Brain microvascular endothelial cell (primary cell): ENCODE measurements around the gene YPEL1.

Experiments
- DNase-seq: peaks from one replicate; pipeline ENCODE4 v3.0.0-alpha.2; 2020
- H3K27ac ChIP-seq: fragments of 250-450 bp; sonication (Bioruptor Pico); 2 replicates; pipeline ENCODE4 v1.5.1; 2020; ENCODE audit warnings: mild to moderate bottlenecking, moderate library complexity
- H3K27me3 ChIP-seq: fragments of 250-450 bp; sonication (Bioruptor Pico); replicated peaks from 2 replicates; pipeline ENCODE4 v1.5.1; 2020; ENCODE audit warnings: mild to moderate bottlenecking
- H3K36me3 ChIP-seq: fragments of 250-450 bp; sonication (Bioruptor Pico); replicated peaks from 2 replicates; pipeline ENCODE4 v1.5.1; 2020; ENCODE audit warnings: mild to moderate bottlenecking
- H3K4me3 ChIP-seq: 2 replicates; pipeline ENCODE4 v1.5.1; 2011; ENCODE audit warnings: low read depth, mild to moderate bottlenecking, control low read depth, low read length, moderate library complexity
- in situ Hi-C: cut with HindIII; loops from 2 replicates; pipeline ENCODE4 v1.10.0; 2017; ENCODE audit warnings: low sequenced_read_pairs, low pct_ligation_motif_present
- TF ChIP-seq, protein P1 (sequence below): IDR thresholded peaks from 2 replicates; pipeline ENCODE4 v1.5.1; 2011; ENCODE audit warnings: low read depth, mild to moderate bottlenecking, moderate library complexity, low read length, control low read depth, inconsistent platforms; ENCODE audit errors: missing control alignments

Gene YPEL1

DNA sequence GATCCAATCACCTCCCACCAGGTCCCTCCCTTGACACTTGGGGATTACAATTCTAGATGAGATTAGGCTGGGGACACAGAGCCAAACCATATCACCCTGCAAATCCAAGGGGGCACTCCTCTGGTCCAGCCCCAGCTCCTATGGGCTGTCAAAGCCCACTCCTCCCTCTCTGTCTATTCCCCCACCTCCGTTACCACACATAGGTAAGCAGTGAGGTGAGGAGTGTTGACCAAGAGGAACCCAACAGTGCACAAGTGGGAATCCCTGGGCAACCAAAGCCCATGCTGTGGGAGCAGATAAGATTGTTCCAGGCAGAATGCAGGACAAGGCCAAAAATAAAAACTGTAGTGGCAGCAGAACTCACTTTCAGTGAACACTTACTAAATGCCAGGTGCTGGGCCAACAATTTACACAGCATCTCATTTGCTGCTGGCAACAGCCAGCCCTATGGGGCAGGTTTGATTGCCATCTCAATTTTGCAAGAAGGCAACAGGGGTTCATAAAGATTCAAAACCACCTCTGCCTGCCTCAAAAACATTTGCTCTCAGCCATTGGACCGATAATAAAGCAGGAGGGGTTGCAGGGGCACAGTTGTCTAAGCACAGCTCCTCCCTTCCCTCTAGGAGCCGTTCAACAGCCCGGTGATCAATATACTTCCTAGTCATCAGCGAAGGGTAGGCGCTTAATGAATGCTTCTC is 84.6 kb downstream of the YPEL1 start:
- peak overlapping the region; percentile 80 for H3K4me3 ChIP-seq
- TF ChIP-seq, protein P1, sequence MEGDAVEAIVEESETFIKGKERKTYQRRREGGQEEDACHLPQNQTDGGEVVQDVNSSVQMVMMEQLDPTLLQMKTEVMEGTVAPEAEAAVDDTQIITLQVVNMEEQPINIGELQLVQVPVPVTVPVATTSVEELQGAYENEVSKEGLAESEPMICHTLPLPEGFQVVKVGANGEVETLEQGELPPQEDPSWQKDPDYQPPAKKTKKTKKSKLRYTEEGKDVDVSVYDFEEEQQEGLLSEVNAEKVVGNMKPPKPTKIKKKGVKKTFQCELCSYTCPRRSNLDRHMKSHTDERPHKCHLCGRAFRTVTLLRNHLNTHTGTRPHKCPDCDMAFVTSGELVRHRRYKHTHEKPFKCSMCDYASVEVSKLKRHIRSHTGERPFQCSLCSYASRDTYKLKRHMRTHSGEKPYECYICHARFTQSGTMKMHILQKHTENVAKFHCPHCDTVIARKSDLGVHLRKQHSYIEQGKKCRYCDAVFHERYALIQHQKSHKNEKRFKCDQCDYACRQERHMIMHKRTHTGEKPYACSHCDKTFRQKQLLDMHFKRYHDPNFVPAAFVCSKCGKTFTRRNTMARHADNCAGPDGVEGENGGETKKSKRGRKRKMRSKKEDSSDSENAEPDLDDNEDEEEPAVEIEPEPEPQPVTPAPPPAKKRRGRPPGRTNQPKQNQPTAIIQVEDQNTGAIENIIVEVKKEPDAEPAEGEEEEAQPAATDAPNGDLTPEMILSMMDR, result no peak
- peaks cover 25% of the 10 kb centered on the region for H3K36me3 ChIP-seq
- H3K27ac ChIP-seq, result no peak overlapping the region
- DNase-seq, result no peak
- in situ Hi-C loops, result no loop called here
- no peaks in the 10 kb centered on the region for H3K27me3 ChIP-seq

DNA sequence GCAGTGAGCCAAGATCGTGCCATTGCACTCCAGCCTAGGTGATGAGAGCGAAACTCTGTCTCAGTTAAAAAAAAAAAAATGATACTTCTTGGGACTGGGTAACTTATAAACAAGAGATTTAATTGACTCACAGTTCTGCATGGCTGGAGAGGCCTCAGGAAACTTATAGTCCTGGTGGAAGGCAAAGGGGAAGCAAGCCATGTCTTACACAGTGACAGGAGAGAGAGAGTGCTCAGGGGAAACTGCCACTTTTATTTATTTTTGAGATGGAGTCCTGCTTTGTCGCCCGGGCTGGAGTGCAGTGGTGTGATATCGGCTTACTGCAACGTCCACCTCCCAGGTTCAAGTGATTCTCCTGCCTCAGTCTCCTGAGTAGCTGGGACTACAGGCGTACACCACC is 85.3 kb downstream of the YPEL1 start:
- Histone ChIP-seq H3K36me3 (peaks cover 25% of the 10 kb centered on the region), H3K27me3 (no peaks in the 10 kb centered on the region), H3K4me3 (no peak overlapping the region), H3K27ac (no peak overlapping the region)
- DNase-seq, result no peak
- in situ Hi-C loops, result no loop called here
- TF ChIP-seq, protein P1, result no peak
